HepG2 (cell line): ENCODE data around the gene ATP9B. TPM values are rescaled to one million over a fixed set of nuclear protein-coding genes. Genes with fewer than 3 reads are reported as not detected.

Source experiments
- ATAC-seq: fragments of 200-7000 bp; cut with Tn5 transposase; 3 replicates; pipeline ENCODE4 v1.9.1; 2020; ENCODE audit warnings: mild to moderate bottlenecking, moderate library complexity
- BruUV-seq: library from RNA; stranded (reverse); fragments of 400-500 nt; replicated peaks from 2 replicates; lab custom pipeline; 2021; lab: Mats Ljungman, UMichigan
- CTCF ChIA-PET: fragments of 300-600 bp; formaldehyde crosslinking; extraction: SDS; loops from one replicate; lab custom pipeline; 2021; ENCODE audit warnings: low total read pairs, inconsistent platforms, low intra/inter-chr PET ratio; lab: Yijun Ruan, JAX
- POLR2A ChIA-PET: fragments of 350-600 bp; sonication (Branson Sonifier 250); formaldehyde crosslinking; loops from one replicate; lab custom pipeline; 2020; ENCODE audit warnings: antibody characterized with exemption, inconsistent platforms; lab: Yijun Ruan, JAX
- DNase-seq: peaks from one replicate; pipeline ENCODE4 v3.0.0-alpha.2; 2015; ENCODE audit warnings: low spot score
- FAIRE-seq: peaks from 3 replicates; lab custom pipeline; 2011; peaks lifted over from hg19 to GRCh38; lab: Jason Lieb, UNC
- H2AFZ ChIP-seq: one replicate; pipeline ENCODE4 v1.6.1; 2011; ENCODE audit warnings: low read length, inconsistent platforms
- H3K27ac ChIP-seq: fragments of 300-600 bp; 3 replicates; pipeline ENCODE4 v1.8.0; 2011; ENCODE audit warnings: mixed run types, mild to moderate bottlenecking, mixed read lengths, low read length, inconsistent platforms; ENCODE audit not compliant: insufficient read depth; ENCODE audit errors: extremely low read length
- H3K27me3 ChIP-seq, 2 experiments: fragments of 200-600 bp in 1 of 2; 2 replicates in 1 of 2; 3 replicates in 1 of 2; pipeline versions ENCODE4 v1.6.0 to v1.8.0; 2011; ENCODE audit warnings: low read length in 2 of 2, mild to moderate bottlenecking in 2 of 2, moderate library complexity in 2 of 2, inconsistent platforms in 1 of 2; ENCODE audit not compliant: insufficient read depth in 2 of 2, control insufficient read depth in 1 of 2
- H3K36me3 ChIP-seq, 2 experiments: fragments of 200-600 bp in 1 of 2; replicated peaks in 1 of 2; 2 replicates in 1 of 2; 3 replicates in 1 of 2; pipeline versions ENCODE4 v1.5.1 to v1.8.0; 2011; ENCODE audit warnings: low read length in 2 of 2, inconsistent platforms in 1 of 2; ENCODE audit not compliant: insufficient read depth in 2 of 2, control insufficient read depth in 1 of 2
- H3K4me1 ChIP-seq: 2 replicates; pipeline ENCODE4 v1.5.1; 2012; ENCODE audit warnings: low read length, inconsistent platforms; ENCODE audit not compliant: insufficient read depth
- H3K4me2 ChIP-seq: 2 replicates; pipeline ENCODE4 v1.6.0; 2011; ENCODE audit warnings: low read depth, low read length, inconsistent platforms
- H3K4me3 ChIP-seq, 3 experiments: fragments of 200-600 bp in 1 of 3; sonication (generic), shearing (Covaris generic) in 1 of 3; replicated peaks in 1 of 3; 2 replicates each; pipeline ENCODE4 v1.5.1; 2011 to 2016; ENCODE audit warnings: low read length in 3 of 3, inconsistent platforms in 2 of 3, low read depth in 2 of 3, mild to moderate bottlenecking in 2 of 3, control low read depth in 1 of 3, mixed read lengths in 1 of 3; ENCODE audit not compliant: insufficient read depth in 1 of 3
- H3K79me2 ChIP-seq: one replicate; pipeline ENCODE4 v1.6.1; 2011; ENCODE audit warnings: low read length, inconsistent platforms; ENCODE audit not compliant: insufficient read depth
- H3K9ac ChIP-seq: 2 replicates; pipeline ENCODE4 v1.6.0; 2011; ENCODE audit warnings: mild to moderate bottlenecking, low read depth, low read length, inconsistent platforms; ENCODE audit not compliant: insufficient read depth
- H3K9me3 ChIP-seq: 2 replicates; pipeline ENCODE4 v1.5.1; 2012; ENCODE audit warnings: mild to moderate bottlenecking, low read length
- H4K20me1 ChIP-seq: 2 replicates; pipeline ENCODE4 v1.6.0; 2011; ENCODE audit warnings: inconsistent platforms, mild to moderate bottlenecking, low read length, moderate library complexity; ENCODE audit not compliant: insufficient read depth
- BCL3 ChIP-seq: sonication (generic); formaldehyde crosslinking; IDR thresholded peaks from 2 replicates; pipeline ENCODE4 v1.5.1; 2020; ENCODE audit warnings: mild to moderate bottlenecking, missing genetic modification reagents, moderate library complexity
- FOSL1 ChIP-seq: sonication (generic); formaldehyde crosslinking; IDR thresholded peaks from 2 replicates; pipeline ENCODE4 v1.9.0; 2021; ENCODE audit warnings: missing genetic modification reagents, borderline replicate concordance
- HNRNPH1 ChIP-seq: fragments of 200-400 bp; formaldehyde crosslinking; optimal IDR thresholded peaks from 2 replicates; pipeline ENCODE3; 2017; ENCODE audit warnings: mild to moderate bottlenecking, low read depth, low read length
- KDM2A ChIP-seq: sonication (generic); formaldehyde crosslinking; IDR thresholded peaks from 2 replicates; pipeline ENCODE4 v1.4.0; 2020; ENCODE audit warnings: low read depth, missing genetic modification reagents, borderline replicate concordance
- MNT ChIP-seq: fragments of 450-650 bp; IDR thresholded peaks from 2 replicates; pipeline ENCODE4 v1.6.1; 2016
- MXD3 ChIP-seq: IDR thresholded peaks from 2 replicates; pipeline ENCODE4 v1.6.1; 2016; ENCODE audit warnings: mild to moderate bottlenecking, missing biosample characterization, missing genetic modification reagents
- SYNCRIP ChIP-seq: fragments of 200-400 bp; formaldehyde crosslinking; IDR thresholded peaks from 2 replicates; pipeline ENCODE4 v1.6.1; 2018; ENCODE audit warnings: mild to moderate bottlenecking, low read depth, low read length; ENCODE audit not compliant: insufficient read depth
- TEF ChIP-seq: sonication (generic); formaldehyde crosslinking; IDR thresholded peaks from 2 replicates; pipeline ENCODE4 v1.5.0; 2020; ENCODE audit warnings: missing genetic modification reagents
- TRIM24 ChIP-seq: sonication (generic); formaldehyde crosslinking; IDR thresholded peaks from 2 replicates; pipeline ENCODE4 v1.8.0; 2022; ENCODE audit warnings: mild to moderate bottlenecking, missing genetic modification reagents
- ZFP36L2 ChIP-seq: sonication (generic); formaldehyde crosslinking; IDR thresholded peaks from 2 replicates; pipeline ENCODE4 v1.4.0; 2020; ENCODE audit warnings: missing genetic modification reagents
- ZNF281 ChIP-seq: sonication (generic); formaldehyde crosslinking; IDR thresholded peaks from 2 replicates; pipeline ENCODE4 v1.4.0; 2020; ENCODE audit warnings: missing genetic modification reagents, borderline replicate concordance
- ZNF350 ChIP-seq: sonication (generic); formaldehyde crosslinking; IDR thresholded peaks from 2 replicates; pipeline ENCODE4 v1.4.0; 2020; ENCODE audit warnings: mild to moderate bottlenecking, low read depth, missing genetic modification reagents, borderline replicate concordance
- ZNF432 ChIP-seq: sonication (generic); formaldehyde crosslinking; IDR thresholded peaks from 2 replicates; pipeline ENCODE4 v1.5.0; 2020; ENCODE audit warnings: missing genetic modification reagents, mild to moderate bottlenecking, borderline replicate concordance
- ZNF737 ChIP-seq: sonication (generic); formaldehyde crosslinking; IDR thresholded peaks from 2 replicates; pipeline ENCODE4 v1.5.0; 2020; ENCODE audit warnings: missing genetic modification reagents, mild to moderate bottlenecking, borderline replicate concordance
- WGBS: methylation state at CpG from one replicate; pipeline ENCODE4 v1.1.6; 2017; ENCODE audit warnings: low lambda C conversion rate; 5-methylcytosine and 5-hydroxymethylcytosine counted together
- in situ Hi-C: cut with HindIII; loops from 2 replicates; pipeline ENCODE4 v1.10.0; 2017; ENCODE audit warnings: low pct_unique_long_range_greater_than_20kb; ENCODE audit not compliant: extremely low pct_ligation_motif_present
- intact Hi-C: fragments of 100-400 bp; cut with micrococcal nuclease; formaldehyde crosslinking; loops from one replicate; pipeline ENCODE4 v1.10.0; 2022; ENCODE audit not compliant: unreplicated experiment
- polyA plus RNA-seq, 8 experiments: library from polyadenylated mRNA; depleted of rRNA in 3 of 8; stranded (reverse) in 7 of 8; unstranded in 1 of 8; fragments of >200 nt; fragmentation: Illumina TruSeq in 4 of 8; extraction: Trizol in 4 of 8; gene quantifications; 2 replicates each; pipeline versions ENCODE4 v1.2.1 to v1.2.3, GENCODE V29; 2011 to 2016; ENCODE audit warnings: low read depth in 4 of 8, missing spikeins in 1 of 8, mixed read lengths in 1 of 8; ENCODE audit not compliant: insufficient read depth in 1 of 8
- total RNA-seq, 5 experiments: library from RNA; depleted of rRNA; stranded (reverse); fragments of >200 nt; fragmentation: Illumina TruSeq; extraction: Trizol; gene quantifications; 2 replicates each; pipeline ENCODE4 v1.2.3, GENCODE V29; 2016; ENCODE audit warnings: low read depth in 1 of 5

ATP9B gene
- total and polyA plus RNA-seq, 2 of the 13 experiments (the other 11 are each of a cell fraction or from before 2014, with no cell fraction given): 10.8 to 11.3 TPM

GRCh38 chr18:79309614-79310358, 240.6 kb downstream of the ATP9B start (continued):
- TF ChIP-seq BCL3 (CRISPR knock-in tag) (no peak), MXD3 (CRISPR knock-in tag) (no peak)

- FAIRE-seq (no peak), DNase-seq (no peak), ATAC-seq (no peak)
- TF ChIP-seq HNRNPH1 (no peak), ZFP36L2 (no peak), TRIM24 (no peak), FOSL1 (no peak), ZNF350 (no peak), TEF (no peak), ZNF737 (CRISPR knock-in tag) (no peak), MNT (no peak), ZNF281 (CRISPR knock-in tag) (no peak), KDM2A (CRISPR knock-in tag) (no peak), ZNF432 (CRISPR knock-in tag) (no peak), SYNCRIP (no peak)
- Histone ChIP-seq H3K4me1 (no peaks in the 10 kb centered on the region), H3K27me3 (no peaks in the 10 kb centered on the region), H3K9ac (no peak overlapping the region), H4K20me1 (no peaks in the 10 kb centered on the region), H3K4me2 (no peak overlapping the region), H3K9me3 (no peaks in the 10 kb centered on the region), H3K27ac (no peak overlapping the region), H3K79me2 (no peaks in the 10 kb centered on the region), H2AFZ (no peak overlapping the region), H3K4me3 (no peak overlapping the region), H3K36me3 (no peaks in the 10 kb centered on the region; a peak in 2 of 5 replicates)
- in situ Hi-C loops: no loop called here
- BruUV-seq: no TSS peak
- POLR2A ChIA-PET: no interaction called here
- CTCF ChIA-PET: no interaction called here
- 99% methylated on average over 12 of the region's 12 CpGs for WGBS
- intact Hi-C loops: no loop called here
Measured at GRCh38 chr18:79314838-79315388, 245.7 kb downstream of the ATP9B start.
